ENCODE measurements around the gene MON2.

DNA sequence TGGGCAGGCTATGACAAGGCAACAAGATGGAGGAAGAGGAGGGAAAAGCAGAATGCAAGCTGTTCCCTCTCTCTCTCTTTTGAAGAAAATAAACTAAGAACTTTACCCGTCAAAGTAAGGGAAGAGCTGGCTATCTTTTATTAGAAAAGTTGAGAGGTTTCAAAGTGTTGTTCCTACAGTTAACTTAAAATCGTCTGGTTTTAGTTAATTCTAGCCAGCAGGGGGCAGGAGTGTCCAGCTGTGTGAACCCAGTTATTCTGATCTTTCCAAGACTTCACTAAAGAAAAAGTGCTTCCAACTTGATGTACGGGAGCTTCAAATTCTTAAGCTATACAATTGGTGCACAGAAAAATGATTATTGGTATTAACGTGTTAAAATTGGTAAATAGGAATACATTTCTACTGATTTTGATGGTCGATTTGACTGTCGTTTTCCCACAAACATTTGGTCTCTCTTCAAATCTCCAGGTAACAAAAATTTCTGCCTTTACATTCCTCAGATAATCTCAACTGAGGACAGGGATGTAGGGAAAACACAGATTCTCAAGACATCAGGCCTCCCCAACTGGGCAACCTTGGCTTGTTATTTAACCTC lies 28.4 kb upstream of the MON2 start:
- TF ChIP-seq, protein P1, sequence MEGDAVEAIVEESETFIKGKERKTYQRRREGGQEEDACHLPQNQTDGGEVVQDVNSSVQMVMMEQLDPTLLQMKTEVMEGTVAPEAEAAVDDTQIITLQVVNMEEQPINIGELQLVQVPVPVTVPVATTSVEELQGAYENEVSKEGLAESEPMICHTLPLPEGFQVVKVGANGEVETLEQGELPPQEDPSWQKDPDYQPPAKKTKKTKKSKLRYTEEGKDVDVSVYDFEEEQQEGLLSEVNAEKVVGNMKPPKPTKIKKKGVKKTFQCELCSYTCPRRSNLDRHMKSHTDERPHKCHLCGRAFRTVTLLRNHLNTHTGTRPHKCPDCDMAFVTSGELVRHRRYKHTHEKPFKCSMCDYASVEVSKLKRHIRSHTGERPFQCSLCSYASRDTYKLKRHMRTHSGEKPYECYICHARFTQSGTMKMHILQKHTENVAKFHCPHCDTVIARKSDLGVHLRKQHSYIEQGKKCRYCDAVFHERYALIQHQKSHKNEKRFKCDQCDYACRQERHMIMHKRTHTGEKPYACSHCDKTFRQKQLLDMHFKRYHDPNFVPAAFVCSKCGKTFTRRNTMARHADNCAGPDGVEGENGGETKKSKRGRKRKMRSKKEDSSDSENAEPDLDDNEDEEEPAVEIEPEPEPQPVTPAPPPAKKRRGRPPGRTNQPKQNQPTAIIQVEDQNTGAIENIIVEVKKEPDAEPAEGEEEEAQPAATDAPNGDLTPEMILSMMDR (conservative IDR thresholded peaks at IDR 0.05 in 1 of 2, IDR thresholded peaks at IDR 0.05 in 1 of 2; ENCODE audit: low read depth in 1 of 2, low read length in 2 of 2), result peak; percentile 48 to 59
- TF ChIP-seq EZH2 (IDR thresholded peaks at IDR 0.05; ENCODE audit: low read length, missing control alignments), result no peak
